Subcutaneous abdominal adipose tissue (tissue), 5 donors: ENCODE results near the gene GHRL.

Experiments
- H3K27ac ChIP-seq: one replicate; pipeline ENCODE4 v1.7.0; 2013; ENCODE audit warnings: low read depth, mild to moderate bottlenecking, inconsistent platforms, low read length, moderate library complexity
- H3K27me3 ChIP-seq, 5 donors: one replicate each; pipeline ENCODE4 v1.7.0; 2013; ENCODE audit warnings: low read length in 5 of 5, inconsistent platforms in 1 of 5; ENCODE audit not compliant: control insufficient read depth in 5 of 5, insufficient read depth in 4 of 5
- H3K36me3 ChIP-seq, 5 donors: one replicate each; pipeline ENCODE4 v1.7.0; 2013; ENCODE audit warnings: low read length in 5 of 5; ENCODE audit not compliant: control insufficient read depth in 5 of 5, insufficient read depth in 5 of 5
- H3K4me1 ChIP-seq, 5 donors: one replicate each; pipeline ENCODE4 v1.7.0; 2013; ENCODE audit warnings: low read length in 5 of 5, mild to moderate bottlenecking in 3 of 5, moderate library complexity in 1 of 5; ENCODE audit not compliant: control insufficient read depth in 5 of 5, insufficient read depth in 5 of 5
- H3K4me3 ChIP-seq, 5 donors: one replicate each; pipeline ENCODE4 v1.7.0; 2013; ENCODE audit warnings: low read length in 5 of 5, low read depth in 1 of 5
- H3K9ac ChIP-seq, 5 donors: one replicate each; pipeline ENCODE4 v1.7.0; 2013; ENCODE audit warnings: low read length in 5 of 5, mild to moderate bottlenecking in 4 of 5, moderate library complexity in 3 of 5
- H3K9me3 ChIP-seq, 5 donors: one replicate each; pipeline ENCODE4 v1.7.0; 2013; ENCODE audit warnings: low read length in 5 of 5; ENCODE audit not compliant: control insufficient read depth in 5 of 5
- donor health status: healthy.
- donor health status: healthy.
- donor health status: healthy.
- donor health status: healthy.
- donor health status: healthy.

GHRL gene

DNA sequence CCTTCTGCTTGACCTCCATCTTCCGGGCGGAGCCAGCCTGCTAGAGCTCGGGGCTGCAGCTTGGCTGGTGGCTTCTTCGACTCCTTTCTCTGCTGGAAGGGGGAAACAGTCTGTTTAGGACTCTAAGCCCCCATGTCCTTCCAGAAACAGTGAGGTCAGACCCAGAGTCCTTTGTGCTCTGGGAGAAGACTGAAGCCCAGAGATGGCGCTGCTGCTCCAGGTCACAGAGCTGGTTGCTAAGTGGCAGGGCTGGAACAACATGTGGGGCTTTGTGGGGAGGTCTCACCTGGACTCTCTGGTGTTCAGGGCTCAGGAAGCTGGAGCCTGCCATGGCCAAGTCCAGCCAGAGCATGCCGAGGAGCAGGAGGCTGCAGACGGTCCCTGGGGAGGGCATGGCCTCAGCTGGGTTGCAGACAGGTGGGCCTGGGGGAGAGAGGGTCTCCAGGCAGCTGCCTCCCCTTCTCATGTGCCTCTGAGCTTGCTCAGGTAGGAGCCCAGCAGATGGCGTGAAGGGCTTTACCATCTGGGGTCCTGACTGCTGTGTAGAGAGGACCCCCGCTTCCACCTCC lies 2.9 kb downstream of the GHRL start:
- Histone ChIP-seq H3K27ac (no peak overlapping the region), H3K36me3 (peaks cover 3 to 54% (median 24%) of the 10 kb centered on the region in 5 donors), H3K27me3 (no peaks in the 10 kb centered on the region), H3K4me3 (no peak overlapping the region), H3K9me3 (no peaks in the 10 kb centered on the region), H3K9ac (no peak overlapping the region), H3K4me1 (peaks cover 0 to 14% (median 6%) of the 10 kb centered on the region in 5 donors)

DNA sequence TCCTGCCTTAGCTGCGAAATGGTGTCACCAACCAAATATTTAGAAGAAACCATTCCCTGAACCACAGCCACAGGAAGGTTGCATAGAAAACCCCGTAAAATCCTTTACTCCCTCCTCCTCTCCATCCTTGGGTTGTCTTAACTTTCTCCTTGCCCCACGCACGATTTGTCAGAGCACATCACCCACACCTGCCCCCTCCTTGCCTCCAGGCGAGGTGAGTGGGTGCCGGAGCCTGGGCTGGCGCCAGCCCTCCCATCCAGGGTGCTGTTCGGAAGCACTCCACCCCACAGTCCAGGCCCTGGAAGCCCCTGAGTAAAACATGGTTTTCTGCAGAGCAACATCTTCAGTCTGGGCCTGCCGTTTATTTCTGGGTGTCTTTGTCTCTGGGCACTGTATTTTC lies 3.7 kb downstream of the GHRL start:
- Histone ChIP-seq H3K4me3 (no peak overlapping the region), H3K4me1 (peaks cover 0 to 14% (median 6%) of the 10 kb centered on the region in 5 donors), H3K9me3 (no peaks in the 10 kb centered on the region), H3K36me3 (peaks cover 2 to 56% (median 24%) of the 10 kb centered on the region in 5 donors), H3K27ac (no peak overlapping the region), H3K9ac (no peak overlapping the region), H3K27me3 (no peaks in the 10 kb centered on the region)

DNA sequence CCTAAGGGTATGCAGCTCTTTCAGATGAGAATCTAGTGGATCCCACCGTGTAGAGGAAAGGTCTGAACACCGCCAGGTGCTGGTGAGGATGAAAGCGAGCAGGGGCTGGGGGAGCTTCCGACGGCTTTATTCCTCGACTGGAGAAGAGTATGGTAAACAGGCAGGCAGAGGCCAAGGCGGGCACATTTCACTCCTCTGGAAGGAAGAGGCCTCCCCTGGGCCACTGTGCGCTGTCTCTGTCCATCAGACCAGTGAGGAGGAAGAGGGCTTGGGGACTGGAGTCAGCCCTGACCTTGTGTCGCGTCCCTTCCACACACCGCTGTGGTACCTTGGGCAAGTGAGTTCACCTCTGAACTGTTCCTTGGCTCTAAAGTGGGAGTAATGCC lies 4.2 kb downstream of the GHRL start:
- Histone ChIP-seq H3K27ac (no peak overlapping the region), H3K9me3 (no peaks in the 10 kb centered on the region), H3K4me3 (no peak overlapping the region), H3K27me3 (no peaks in the 10 kb centered on the region), H3K36me3 (peaks cover 2 to 60% (median 27%) of the 10 kb centered on the region in 5 donors), H3K4me1 (peaks cover 0 to 14% (median 6%) of the 10 kb centered on the region in 5 donors), H3K9ac (no peak overlapping the region)

DNA sequence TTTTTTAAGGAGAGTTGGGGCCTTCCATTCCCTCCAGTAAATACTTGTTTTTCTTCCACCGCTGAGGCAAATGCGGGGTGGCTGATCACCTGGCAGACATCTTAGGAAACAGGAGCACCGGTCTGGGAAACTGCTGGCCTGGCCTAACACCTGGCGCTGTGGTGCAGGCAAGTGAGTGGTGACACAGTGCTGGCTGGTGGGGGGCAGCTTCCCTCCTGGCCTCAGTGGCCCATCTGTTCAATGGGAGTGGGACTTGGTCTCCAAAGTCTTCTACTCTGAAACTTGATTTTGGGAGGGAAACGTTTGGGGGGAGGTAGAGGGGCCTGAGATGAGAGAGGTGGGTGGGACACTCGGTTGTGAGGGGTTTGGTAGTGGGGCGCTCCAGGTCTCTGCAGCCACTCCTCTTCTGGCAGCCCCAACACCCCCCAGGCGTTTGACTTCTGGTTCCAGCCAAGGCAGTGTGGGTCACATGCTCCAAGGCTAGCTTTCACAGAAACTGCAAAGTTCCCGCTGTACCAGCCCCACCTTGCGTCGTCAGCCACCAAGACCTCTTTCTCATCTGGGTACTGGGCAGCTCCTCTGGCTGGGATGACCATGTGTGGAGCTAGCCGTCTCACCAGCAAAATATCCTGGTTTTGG lies 4.7 kb downstream of the GHRL start:
- Histone ChIP-seq H3K27ac (no peak overlapping the region), H3K4me3 (no peak overlapping the region), H3K27me3 (no peaks in the 10 kb centered on the region), H3K36me3 (peaks cover 2 to 66% (median 29%) of the 10 kb centered on the region in 5 donors), H3K9me3 (no peaks in the 10 kb centered on the region), H3K4me1 (peaks cover 0 to 13% (median 6%) of the 10 kb centered on the region in 5 donors), H3K9ac (no peak overlapping the region)

DNA sequence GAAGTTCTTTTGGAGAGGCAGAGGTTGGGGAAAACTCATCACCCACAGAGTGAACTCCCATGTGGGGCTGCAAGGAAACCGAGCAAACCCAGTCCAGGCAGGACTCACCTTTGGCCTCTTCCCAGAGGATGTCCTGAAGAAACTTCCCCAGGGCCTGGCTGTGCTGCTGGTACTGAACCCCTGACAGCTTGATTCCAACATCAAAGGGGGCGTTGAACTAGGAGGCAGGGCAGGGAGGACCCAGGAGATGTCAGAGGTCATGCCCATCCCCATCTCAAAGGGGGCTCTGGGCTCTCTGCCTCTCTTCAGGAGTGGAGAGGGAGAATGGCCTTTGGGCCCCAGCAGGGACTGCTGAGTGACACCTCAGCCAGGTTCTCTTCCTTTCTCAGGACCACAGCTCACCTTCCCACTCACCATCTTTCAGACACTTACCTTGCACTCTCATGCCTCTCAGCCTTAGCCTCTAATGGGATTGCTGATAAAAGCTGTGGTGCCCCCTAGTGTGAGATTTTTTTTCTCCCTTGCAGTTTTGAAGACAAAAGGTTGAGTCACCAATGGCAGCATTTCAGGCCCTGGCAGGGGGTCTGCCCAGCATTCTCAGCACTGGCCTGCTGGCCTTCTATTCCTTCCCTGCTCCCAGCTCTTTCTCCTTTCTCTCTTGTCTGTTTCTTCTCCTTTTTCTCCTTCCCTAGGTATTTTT lies 6.0 kb downstream of the GHRL start:
- Histone ChIP-seq H3K27ac (no peak overlapping the region), H3K9me3 (no peaks in the 10 kb centered on the region), H3K9ac (no peak overlapping the region), H3K4me3 (no peak overlapping the region), H3K4me1 (peaks cover 0 to 6% (median 0%) of the 10 kb centered on the region in 5 donors), H3K27me3 (no peaks in the 10 kb centered on the region), H3K36me3 (peaks cover 8 to 69% (median 30%) of the 10 kb centered on the region in 5 donors)

DNA sequence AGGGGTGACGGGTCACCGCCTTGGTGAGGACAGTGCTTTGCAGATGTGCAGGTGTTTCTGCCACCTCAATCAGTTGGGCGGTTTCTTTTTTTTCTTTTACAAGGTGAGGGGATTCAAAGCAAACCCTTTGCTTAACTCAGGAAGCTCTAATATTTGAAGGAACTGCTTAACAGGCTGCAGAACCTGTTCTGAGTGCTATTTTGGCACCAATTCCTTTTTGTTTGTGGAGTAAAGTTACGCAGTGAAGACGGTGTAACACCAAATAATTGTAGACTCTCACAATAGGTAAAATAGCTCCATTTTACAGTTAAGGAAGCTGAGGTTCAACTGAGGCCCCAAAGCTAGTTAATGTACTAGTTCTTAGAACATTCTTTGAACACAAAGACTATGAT lies 6.6 kb downstream of the GHRL start:
- Histone ChIP-seq H3K9ac (no peak overlapping the region), H3K36me3 (peaks cover 8 to 69% (median 30%) of the 10 kb centered on the region in 5 donors), H3K27me3 (no peaks in the 10 kb centered on the region), H3K4me3 (no peak overlapping the region), H3K27ac (no peak overlapping the region), H3K9me3 (no peaks in the 10 kb centered on the region), H3K4me1 (peaks cover 0 to 6% (median 0%) of the 10 kb centered on the region in 5 donors)

DNA sequence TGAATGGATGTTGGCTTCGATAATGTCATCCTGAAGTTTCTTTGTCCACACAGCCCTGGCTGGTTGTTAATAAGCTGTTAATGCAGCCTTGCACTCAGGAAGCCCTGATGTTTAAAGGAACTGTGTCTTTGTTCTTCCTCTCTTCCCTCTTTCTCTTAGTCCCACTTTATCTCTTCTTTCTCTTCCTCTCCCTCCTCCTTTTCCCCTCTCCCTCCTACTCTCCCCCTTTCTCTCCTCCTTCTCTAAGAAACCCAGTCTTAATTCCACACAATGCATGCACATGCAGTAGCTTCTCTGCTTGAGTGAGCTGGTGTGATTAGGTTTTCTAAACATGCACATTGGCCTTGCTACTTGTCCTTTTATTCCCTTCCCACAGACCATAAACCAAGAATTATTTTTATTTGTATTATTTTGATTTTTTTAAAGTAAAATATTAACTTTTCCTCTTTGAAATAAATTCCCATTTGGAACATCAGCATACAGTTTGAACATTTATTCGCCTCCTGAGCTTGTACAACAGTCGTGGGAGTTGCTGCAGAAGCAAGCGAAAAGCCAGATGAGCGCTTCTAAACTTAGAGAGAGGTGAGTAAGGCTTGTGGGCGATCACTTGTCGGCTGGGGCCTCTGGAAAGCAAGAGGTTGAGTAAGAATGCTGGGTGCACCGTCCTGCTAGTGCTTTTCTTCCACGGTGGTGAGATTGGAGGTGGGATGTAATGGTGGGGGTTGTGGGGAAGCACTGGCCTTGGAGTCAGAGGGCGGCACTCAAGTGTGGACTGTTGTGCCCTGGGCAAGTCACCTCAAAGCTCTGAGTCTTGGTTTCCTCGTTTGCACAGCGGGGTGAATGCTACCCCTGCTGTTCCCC lies 7.2 kb downstream of the GHRL start:
- Histone ChIP-seq H3K9me3 (no peaks in the 10 kb centered on the region), H3K27ac (no peak overlapping the region), H3K4me1 (peaks cover 0 to 6% (median 0%) of the 10 kb centered on the region in 5 donors), H3K27me3 (no peaks in the 10 kb centered on the region), H3K9ac (no peak overlapping the region), H3K4me3 (no peak overlapping the region), H3K36me3 (peaks cover 11 to 75% (median 36%) of the 10 kb centered on the region in 5 donors)

DNA sequence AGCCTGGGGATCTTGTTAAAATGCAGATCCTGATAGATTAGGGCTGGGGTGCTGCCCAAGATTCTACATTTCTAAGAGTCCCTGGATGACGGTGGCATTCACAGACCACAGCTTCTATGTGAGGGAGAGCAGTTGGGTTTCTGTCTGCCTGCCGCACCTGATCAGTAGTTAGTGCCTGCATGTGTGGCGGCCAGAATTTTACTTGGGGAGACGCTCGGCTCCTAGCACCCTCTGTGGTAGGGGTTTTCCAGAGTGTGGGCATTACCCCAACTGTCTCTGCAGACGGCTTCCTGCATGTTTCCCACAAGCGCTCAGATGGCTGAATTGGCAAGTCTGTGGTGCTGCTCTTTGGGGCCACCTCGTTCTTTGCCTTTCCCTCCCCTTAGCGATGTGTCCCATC lies 8.3 kb downstream of the GHRL start:
- peaks cover 11 to 78% (median 46%) of the 10 kb centered on the region in 5 donors for H3K36me3 ChIP-seq
- H3K4me3 ChIP-seq = no peak overlapping the region
- H3K9me3 ChIP-seq = no peaks in the 10 kb centered on the region
- H3K9ac ChIP-seq = no peak overlapping the region
- H3K27me3 ChIP-seq = no peaks in the 10 kb centered on the region
- H3K4me1 ChIP-seq = peaks cover 0 to 6% (median 0%) of the 10 kb centered on the region in 5 donors
- H3K27ac ChIP-seq = no peak overlapping the region

DNA sequence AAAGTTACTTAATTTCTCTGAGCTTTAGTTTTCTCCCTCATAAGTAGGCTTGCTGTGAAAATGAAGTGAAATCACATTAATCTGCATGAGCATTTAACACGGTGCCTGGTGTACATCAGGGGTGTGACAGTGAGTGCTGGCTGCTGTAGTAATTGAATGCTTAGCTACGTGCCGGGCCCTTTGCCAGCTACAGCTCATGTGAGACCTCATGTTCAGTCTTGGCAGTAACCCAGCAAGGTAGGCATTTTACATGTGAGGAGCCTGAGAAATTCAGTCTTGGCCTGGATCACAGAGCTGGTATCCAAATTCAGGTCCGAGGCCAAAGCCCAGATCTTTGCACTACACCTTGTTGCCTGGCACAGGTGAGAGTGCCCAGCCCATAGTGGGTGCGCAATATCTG lies 9.1 kb downstream of the GHRL start:
- no peak overlapping the region for H3K4me3 ChIP-seq
- H3K36me3 ChIP-seq = peaks cover 11 to 80% (median 50%) of the 10 kb centered on the region in 5 donors
- peaks cover 0 to 6% (median 0%) of the 10 kb centered on the region in 5 donors for H3K4me1 ChIP-seq
- no peaks in the 10 kb centered on the region for H3K9me3 ChIP-seq
- no peak overlapping the region for H3K27ac ChIP-seq
- no peaks in the 10 kb centered on the region for H3K27me3 ChIP-seq
- H3K9ac ChIP-seq = no peak overlapping the region
